GM23338 (cell line): ENCODE data around the gene CUBN.

Experiments used
- CREB1 ChIP-seq: fragments of 250-450 bp; sonication (Bioruptor Pico); IDR thresholded peaks from 2 replicates; pipeline ENCODE4 v1.5.0; 2020; ENCODE audit warnings: low read depth, mild to moderate bottlenecking, moderate library complexity
- CTCF ChIP-seq, 2 experiments: fragments of 200-600 bp in 1 of 2; sonication (generic) in 1 of 2; conservative IDR thresholded peaks; 2 replicates each; pipeline versions ENCODE4 v1.5.1 to v1.6.1; 2016 to 2017; ENCODE audit warnings: antibody characterized with exemption in 2 of 2, low read depth in 2 of 2, mild to moderate bottlenecking in 2 of 2, moderate library complexity in 1 of 2
- EZH2 ChIP-seq: fragments of 200-600 bp; sonication (generic); IDR thresholded peaks from one replicate; pipeline ENCODE4 v1.8.0; 2017; ENCODE audit warnings: antibody characterized with exemption, mild to moderate bottlenecking, low read depth; ENCODE audit not compliant: unreplicated experiment
- EZH2phosphoT487 ChIP-seq: fragments of 200-600 bp; sonication (generic); IDR thresholded peaks from one replicate; pipeline ENCODE4 v1.8.1; 2018; ENCODE audit warnings: antibody characterized with exemption; ENCODE audit not compliant: unreplicated experiment
- JUNB ChIP-seq: IDR thresholded peaks from one replicate; pipeline ENCODE4 v1.6.1; 2016; ENCODE audit warnings: antibody characterized with exemption; ENCODE audit not compliant: unreplicated experiment
- NANOG ChIP-seq: IDR thresholded peaks from 2 replicates; pipeline ENCODE4 v1.6.1; 2016; ENCODE audit warnings: antibody characterized with exemption, borderline replicate concordance
- POLR2AphosphoS5 ChIP-seq: IDR thresholded peaks from 2 replicates; pipeline ENCODE4 v1.6.1; 2016; ENCODE audit warnings: antibody characterized with exemption, low read depth
- REST ChIP-seq: IDR thresholded peaks from one replicate; pipeline ENCODE4 v1.6.1; 2018; ENCODE audit warnings: antibody characterized with exemption; ENCODE audit not compliant: unreplicated experiment
- STAT1 ChIP-seq: IDR thresholded peaks from one replicate; pipeline ENCODE4 v1.6.1; 2016; ENCODE audit warnings: antibody characterized with exemption; ENCODE audit not compliant: unreplicated experiment
- ZNF462 ChIP-seq: fragments of 250-450 bp; sonication (Bioruptor Pico); IDR thresholded peaks from 2 replicates; pipeline ENCODE4 v1.5.0; 2020; ENCODE audit warnings: mild to moderate bottlenecking, moderate library complexity
- TF ChIP-seq, protein P1 (sequence below): IDR thresholded peaks from 2 replicates; pipeline ENCODE4 v1.6.1; 2016; ENCODE audit warnings: antibody characterized with exemption

- TF ChIP-seq CTCF (conservative IDR thresholded peaks at IDR 0.05; ENCODE audit: low read depth in 2 of 2) (no peak), EZH2phosphoT487 (no peak), NANOG (no peak), POLR2AphosphoS5 (no peak), EZH2 (no peak), STAT1 (no peak), JUNB (no peak), CREB1 (CRISPR knock-in tag) (no peak), ZNF462 (no peak), REST (no peak)
- TF ChIP-seq, protein P1, sequence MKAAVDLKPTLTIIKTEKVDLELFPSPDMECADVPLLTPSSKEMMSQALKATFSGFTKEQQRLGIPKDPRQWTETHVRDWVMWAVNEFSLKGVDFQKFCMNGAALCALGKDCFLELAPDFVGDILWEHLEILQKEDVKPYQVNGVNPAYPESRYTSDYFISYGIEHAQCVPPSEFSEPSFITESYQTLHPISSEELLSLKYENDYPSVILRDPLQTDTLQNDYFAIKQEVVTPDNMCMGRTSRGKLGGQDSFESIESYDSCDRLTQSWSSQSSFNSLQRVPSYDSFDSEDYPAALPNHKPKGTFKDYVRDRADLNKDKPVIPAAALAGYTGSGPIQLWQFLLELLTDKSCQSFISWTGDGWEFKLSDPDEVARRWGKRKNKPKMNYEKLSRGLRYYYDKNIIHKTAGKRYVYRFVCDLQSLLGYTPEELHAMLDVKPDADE: no peak
These were observed 17.0 kb downstream of the CUBN start for GRCh38 chr10:17112566-17112965.
